HCT116 (cell line): ENCODE results near the gene BEGAIN. TPM values are rescaled to one million over a fixed set of nuclear protein-coding genes. Genes with fewer than 3 reads are reported as not detected.

Experiments used
- ATAC-seq: fragments of 200-7000 bp; cut with Tn5 transposase; 2 replicates; pipeline ENCODE4 v1.9.1; 2020; ENCODE audit warnings: mild to moderate bottlenecking, moderate library complexity
- BruUV-seq: library from RNA; stranded (reverse); fragments of 400-500 nt; replicated peaks from 2 replicates; lab custom pipeline; 2021; lab: Mats Ljungman, UMichigan
- CTCF ChIA-PET: fragments of 300-600 bp; sonication (Branson Sonifier 250); formaldehyde crosslinking; loops from one replicate; lab custom pipeline; 2021; ENCODE audit warnings: antibody characterized with exemption; lab: Charles Lee
- POLR2A ChIA-PET: fragments of 300-600, 350-600 bp; sonication (Branson Sonifier 250); formaldehyde crosslinking; loops from one replicate; lab custom pipeline; 2021; ENCODE audit warnings: antibody characterized with exemption; lab: Charles Lee
- RAD21 ChIA-PET, 2 experiments: fragments of 300-600 bp; sonication (Branson Sonifier 250); formaldehyde crosslinking; loops; one replicate each; lab custom pipeline; 2023; ENCODE audit warnings: low total read pairs in 2 of 2; ENCODE audit not compliant: uncharacterized antibody in 2 of 2, unreplicated experiment in 2 of 2, low non-redundant PET in 1 of 2; lab: Charles Lee
- DNase-seq: peaks from one replicate; pipeline ENCODE4 v3.0.0-alpha.2; 2010; ENCODE audit warnings: low read depth, low spot score
- H2AFZ ChIP-seq: fragments of 200-600 bp; shearing (Covaris generic), sonication (generic); 2 replicates; pipeline ENCODE4 v1.6.1; 2017; ENCODE audit warnings: low read depth, mixed run types, mixed read lengths, antibody characterized with exemption, low read length; ENCODE audit not compliant: poor library complexity, severe bottlenecking
- H3K27ac ChIP-seq: 2 replicates; pipeline ENCODE4 v1.5.1; 2012; ENCODE audit warnings: low read depth, low read length
- H3K27me3 ChIP-seq: fragments of 200-600 bp; sonication (generic); 2 replicates; pipeline ENCODE4 v1.6.1; 2016; ENCODE audit warnings: mixed run types, low read length, mixed read lengths; ENCODE audit not compliant: insufficient read depth
- H3K36me3 ChIP-seq, 2 experiments: fragments of 200-500 bp in 1 of 2; fragments of 200-600 bp in 1 of 2; sonication (Bioruptor generic) in 1 of 2; sonication (generic) in 1 of 2; 2 replicates each; pipeline versions ENCODE4 v1.5.1 to v1.6.1; 2014 to 2016; ENCODE audit warnings: low read length in 2 of 2, inconsistent platforms in 1 of 2, mixed read lengths in 1 of 2, mixed run types in 1 of 2; ENCODE audit not compliant: insufficient read depth in 2 of 2, control insufficient read depth in 1 of 2
- H3K4me1 ChIP-seq, 2 experiments: fragments of 200-600 bp in 1 of 2; sonication (generic) in 1 of 2; 2 replicates each; pipeline versions ENCODE4 v1.5.1 to v1.6.1; 2012 to 2017; ENCODE audit warnings: low read length in 2 of 2, inconsistent platforms in 1 of 2, mild to moderate bottlenecking in 1 of 2, mixed read lengths in 1 of 2, mixed run types in 1 of 2, moderate library complexity in 1 of 2; ENCODE audit not compliant: insufficient read depth in 2 of 2, control insufficient read depth in 1 of 2
- H3K4me2 ChIP-seq: fragments of 200-600 bp; sonication (generic); 2 replicates; pipeline ENCODE4 v1.6.1; 2017; ENCODE audit warnings: mixed run types, low read length, mixed read lengths
- H3K4me3 ChIP-seq, 2 experiments: fragments of 200-600 bp in 1 of 2; sonication (generic) in 1 of 2; replicated peaks in 1 of 2; 2 replicates each; pipeline ENCODE4 v1.5.1; 2011 to 2016; ENCODE audit warnings: low read length in 2 of 2, control low read depth in 1 of 2, low read depth in 1 of 2, mild to moderate bottlenecking in 1 of 2, mixed read lengths in 1 of 2, mixed run types in 1 of 2
- H3K79me2 ChIP-seq: fragments of 200-600 bp; sonication (generic); 2 replicates; pipeline ENCODE4 v1.6.1; 2017; ENCODE audit warnings: mild to moderate bottlenecking, mixed run types, low read length, moderate library complexity, mixed read lengths; ENCODE audit not compliant: insufficient read depth
- H3K9ac ChIP-seq: fragments of 200-600 bp; sonication (generic); 2 replicates; pipeline ENCODE4 v1.6.1; 2016; ENCODE audit warnings: low read length, mixed read lengths
- H3K9me2 ChIP-seq: fragments of 200-600 bp; sonication (generic), shearing (Covaris generic); 2 replicates; pipeline ENCODE4 v1.6.1; 2017; ENCODE audit warnings: mixed run types, mild to moderate bottlenecking, moderate library complexity; ENCODE audit not compliant: insufficient read depth
- H3K9me3 ChIP-seq, 2 experiments: fragments of 200-500 bp in 1 of 2; fragments of 200-600 bp in 1 of 2; sonication (Bioruptor generic) in 1 of 2; sonication (generic) in 1 of 2; 2 replicates each; pipeline ENCODE4 v1.6.1; 2014 to 2017; ENCODE audit warnings: low read length in 2 of 2, mixed read lengths in 2 of 2, inconsistent platforms in 1 of 2, low read depth in 1 of 2, mild to moderate bottlenecking in 1 of 2, mixed run types in 1 of 2, moderate library complexity in 1 of 2; ENCODE audit not compliant: control insufficient read depth in 1 of 2, insufficient read depth in 1 of 2
- H4K20me1 ChIP-seq: fragments of 200-600 bp; sonication (generic), shearing (Covaris generic); 2 replicates; pipeline ENCODE4 v1.6.1; 2017; ENCODE audit warnings: mixed run types, mild to moderate bottlenecking, moderate library complexity; ENCODE audit not compliant: insufficient read depth
- JUND ChIP-seq: IDR thresholded peaks from 2 replicates; pipeline ENCODE4 v1.6.1; 2012
- YY1 ChIP-seq: IDR thresholded peaks from 2 replicates; pipeline ENCODE4 v1.6.1; 2011; ENCODE audit warnings: low read length, low read depth, moderate library complexity, mild to moderate bottlenecking; ENCODE audit not compliant: insufficient replicate concordance; ENCODE audit errors: extremely low read depth
- ZBTB33 ChIP-seq: IDR thresholded peaks from 2 replicates; pipeline ENCODE4 v1.6.1; 2011; ENCODE audit warnings: mild to moderate bottlenecking, low read length, moderate library complexity; ENCODE audit not compliant: insufficient replicate concordance; ENCODE audit errors: extremely low read depth
- ZFX ChIP-seq: fragments of 450-650 bp; IDR thresholded peaks from 2 replicates; pipeline ENCODE4 v1.6.1; 2017
- intact Hi-C: fragments of 100-400 bp; cut with micrococcal nuclease; formaldehyde crosslinking; loops from 2 replicates; pipeline ENCODE4 v1.10.0; 2022
- total RNA-seq: library from RNA; stranded (reverse); gene quantifications from one replicate; pipeline ENCODE4 v1.2.1, GENCODE V29; 2021; ENCODE audit not compliant: unreplicated experiment

BEGAIN gene
- total RNA-seq, 1 experiment from 2014 or later: 8.5 TPM

GRCh38 chr14:100577321-100577985, 9.8 kb downstream of the BEGAIN start:
- Histone ChIP-seq H4K20me1 (no peaks in the 10 kb centered on the region), H3K9me3 (no peaks in the 10 kb centered on the region), H3K27me3 (no peaks in the 10 kb centered on the region), H3K36me3 (no peaks in the 10 kb centered on the region), H3K9me2 (no peaks in the 10 kb centered on the region), H3K79me2 (no peaks in the 10 kb centered on the region), H3K4me1 (peaks cover 0 to 4% of the 10 kb centered on the region in 2 experiments; a peak in 1 of 4 replicates), H3K4me3 (no peak overlapping the region), H3K27ac (no peak overlapping the region), H3K9ac (no peak overlapping the region), H2AFZ (no peak overlapping the region), H3K4me2 (no peak overlapping the region)
- BruUV-seq: no TSS peak
- POLR2A ChIA-PET: no interaction called here
- ATAC-seq: no peak
- RAD21 ChIA-PET: no interaction called here
- CTCF ChIA-PET: no interaction called here
- intact Hi-C loops: no loop called here
- TF ChIP-seq ZFX (no peak), JUND (no peak), ZBTB33 (no peak), YY1 (no peak)
- TF ChIP-seq, all 23 proteins: peak for 0
- DNase-seq: no peak
